ENCODE measurements around the gene GRID2IP. TPM values are rescaled to one million over a fixed set of nuclear protein-coding genes. Genes with fewer than 3 reads are reported as not detected.
"Not testable (repeated sequence)": the region's sequence is repeated elsewhere in the genome, so short reads cannot be mapped to it uniquely, and the experiment has no call there.

The GRID2IP gene
- total and polyA plus RNA-seq, 8 donors, result 0.47 to 1.00 (median 0.66) TPM

- H3K27ac ChIP-seq, result peak overlapping the region in 3 of 4 donors; percentile 22 to 84 (median 75)
- peaks cover 0 to 9% (median 0%) of the 10 kb centered on the region in 3 donors for H3K4me1 ChIP-seq
- intact Hi-C loops (cut with DNase I), result no loop called here
- WGBS, 2 donors, result 38 to 51% methylated on average over 16 to 22 of the region's 22 CpGs
- DNase-seq (no peak), ATAC-seq (no peak), FAIRE-seq (no peak)
- H3K27me3 ChIP-seq, result no peaks in the 10 kb centered on the region
- TF ChIP-seq CTCF (IDR thresholded peaks at IDR 0.05), result no peak
- peak overlapping the region; percentile 64 to 99 (median 82) for H3K4me3 ChIP-seq
- peaks cover 0 to 18% (median 6%) of the 10 kb centered on the region in 3 donors for H3K36me3 ChIP-seq
- no peaks in the 10 kb centered on the region for H3K9me3 ChIP-seq
Observed at GRCh38 chr7:6589151-6589828, 38.0 kb upstream of the GRID2IP start.

- intact Hi-C loops (cut with DNase I), result no loop called here
Observed at GRCh38 chr7:6588566-6588965, 37.3 kb upstream of the GRID2IP start.

GRCh38 chr7:6585746-6586432 lies 34.6 kb upstream of the GRID2IP start:
- FAIRE-seq; ATAC-seq; H3K27ac ChIP-seq; H3K9me3 ChIP-seq; H3K4me3 ChIP-seq; intact Hi-C loops (cut with DNase I); H3K4me1 ChIP-seq; H3K27me3 ChIP-seq: not testable (repeated sequence)
- DNase-seq, result peak in 1 of 6 donors; percentile 1
- H3K36me3 ChIP-seq, result peaks cover 0 to 21% (median 12%) of the 10 kb centered on the region in 3 donors
- WGBS, 2 donors, result 89 to 91% methylated on average over 8 of the region's 8 CpGs

More at GRCh38 chr7:6588566-6588965, 37.3 kb upstream of the GRID2IP start:
- TF ChIP-seq CTCF (IDR thresholded peaks at IDR 0.05), result no peak
- Histone ChIP-seq H3K9me3 (no peaks in the 10 kb centered on the region), H3K27me3 (no peaks in the 10 kb centered on the region), H3K27ac (no peak overlapping the region), H3K4me1 (peaks cover 0 to 9% (median 0%) of the 10 kb centered on the region in 3 donors), H3K36me3 (peaks cover 0 to 17% (median 6%) of the 10 kb centered on the region in 3 donors), H3K4me3 (no peak overlapping the region)
- FAIRE-seq (no peak), ATAC-seq (no peak), DNase-seq (no peak)
- WGBS, 2 donors, result 78 to 89% methylated on average over 9 of the region's 9 CpGs

- ATAC-seq, result no peak
- no peak for DNase-seq
- WGBS, 2 donors, result 89 to 91% methylated on average over 4 of the region's 4 CpGs
- Histone ChIP-seq H3K4me1 (peaks cover 0 to 4% (median 0%) of the 10 kb centered on the region in 3 donors), H3K36me3 (peaks cover 0 to 15% (median 5%) of the 10 kb centered on the region in 3 donors), H3K27me3 (no peaks in the 10 kb centered on the region), H3K4me3 (no peak overlapping the region), H3K27ac (no peak overlapping the region), H3K9me3 (no peaks in the 10 kb centered on the region)
- TF ChIP-seq CTCF (IDR thresholded peaks at IDR 0.05), result no peak
- intact Hi-C loops (cut with DNase I), result no loop called here
- no peak for FAIRE-seq
Observed at GRCh38 chr7:6579446-6579845, 28.2 kb upstream of the GRID2IP start.

GRCh38 chr7:6578114-6579084 lies 27.1 kb upstream of the GRID2IP start:
- Histone ChIP-seq H3K4me1 (peaks cover 0 to 4% (median 0%) of the 10 kb centered on the region in 3 donors), H3K27ac (peak overlapping the region in 3 of 4 donors; percentile 79 to 88 (median 88)), H3K27me3 (no peaks in the 10 kb centered on the region), H3K9me3 (no peaks in the 10 kb centered on the region), H3K36me3 (peaks cover 0 to 10% (median 5%) of the 10 kb centered on the region in 3 donors), H3K4me3 (peak overlapping the region in 3 of 4 donors; percentile 64 to 76 (median 74))
- no peak for ATAC-seq
- 72 to 75% methylated on average over 18 of the region's 18 CpGs for WGBS, 2 donors
- intact Hi-C loops (cut with DNase I), result no loop called here
- DNase-seq, result peak in 1 of 6 donors; percentile 20
- no peak for FAIRE-seq
- TF ChIP-seq CTCF (IDR thresholded peaks at IDR 0.05), result no peak

All from pancreas (tissue), 10 donors.